ENCODE results near the gene KPTN. TPM values are rescaled to one million over a fixed set of nuclear protein-coding genes. Genes with fewer than 3 reads are reported as not detected.
A peak's percentile ranks its signal among the peaks of the same experiment; 100 is the strongest.

Gene KPTN
- total RNA-seq = 1 to 10 TPM; 3.5 to 9.0 (median 5.9) TPM

- TF ChIP-seq POLR2A (IDR thresholded peaks at IDR 0.05) (no peak), CTCF (IDR thresholded peaks at IDR 0.05) (no peak)
- intact Hi-C loops (cut with DNase I; ENCODE audit: low total_unique reads) = no loop called here
- peak; percentile 84 to 97 for DNase-seq (ENCODE audit: low spot score in 2 of 2)
- 2% methylated on average over 54 to 57 of the region's 57 CpGs for WGBS, 2 donors
- H3K4me3 ChIP-seq (ENCODE audit: low read depth, poor library complexity, severe bottlenecking) = peak within 1 kb of the TSS; percentile 35
Observed at GRCh38 chr19:47483800-47484690, at the start of gene KPTN. KPTN (minus strand) TSS chr19:47484219; CDS start chr19:47484160, 59 bp downstream.

- no peak for DNase-seq (ENCODE audit: low spot score in 2 of 2)
- WGBS, 2 donors = 51 to 56% methylated on average over 11 to 14 of the region's 14 CpGs
- TF ChIP-seq POLR2A (IDR thresholded peaks at IDR 0.05) (no peak), CTCF (IDR thresholded peaks at IDR 0.05) (no peak)
- H3K4me3 ChIP-seq (ENCODE audit: low read depth, poor library complexity, severe bottlenecking) = no peak overlapping the region
- intact Hi-C loops (cut with DNase I; ENCODE audit: low total_unique reads) = no loop called here
Observed at GRCh38 chr19:47531640-47532387, 47.8 kb upstream of the KPTN start.

GRCh38 chr19:47529018-47529742, 45.2 kb upstream of the KPTN start:
- intact Hi-C loops (cut with DNase I; ENCODE audit: low total_unique reads) = loop anchor here (10.0 kb wide), 1 partner anchor 66 kb away; no protein-coding TSS in a partner anchor

GRCh38 chr19:47526798-47527197, 42.8 kb upstream of the KPTN start:
- 79 to 83% methylated on average over 3 of the region's 3 CpGs for WGBS, 2 donors
- no peak for TF ChIP-seq CTCF (IDR thresholded peaks at IDR 0.05)
- TF ChIP-seq POLR2A (IDR thresholded peaks at IDR 0.05) = no peak
- no peak for DNase-seq (ENCODE audit: low spot score in 2 of 2)
- intact Hi-C loops (cut with DNase I; ENCODE audit: low total_unique reads) = loop anchor here (10.0 kb wide), 1 partner anchor 68 kb away; no protein-coding TSS in a partner anchor
- no peak overlapping the region for H3K4me3 ChIP-seq (ENCODE audit: low read depth, poor library complexity, severe bottlenecking)

More at GRCh38 chr19:47529018-47529742, 45.2 kb upstream of the KPTN start:
- WGBS, 2 donors = 82% methylated on average over 11 to 16 of the region's 16 CpGs
- H3K4me3 ChIP-seq (ENCODE audit: low read depth, poor library complexity, severe bottlenecking) = no peak overlapping the region
- no peak for DNase-seq (ENCODE audit: low spot score in 2 of 2)
- TF ChIP-seq POLR2A (IDR thresholded peaks at IDR 0.05) = no peak
- no peak for TF ChIP-seq CTCF (IDR thresholded peaks at IDR 0.05)

- no peak overlapping the region for H3K4me3 ChIP-seq (ENCODE audit: low read depth, poor library complexity, severe bottlenecking)
- intact Hi-C loops (cut with DNase I; ENCODE audit: low total_unique reads) = loop anchor here (10.0 kb wide), 1 partner anchor 71 kb away; no protein-coding TSS in a partner anchor
- 41 to 43% methylated on average over 7 of the region's 7 CpGs for WGBS, 2 donors
- DNase-seq (ENCODE audit: low spot score in 2 of 2) = no peak
- TF ChIP-seq POLR2A (IDR thresholded peaks at IDR 0.05) (no peak), CTCF (IDR thresholded peaks at IDR 0.05) (no peak)
Observed at GRCh38 chr19:47523473-47523872, 39.5 kb upstream of the KPTN start.

All from lower leg skin (tissue), 4 donors.